AG09309 (cell line): ENCODE results near the gene DOCK7.

ENCODE experiments used
- DNase-seq: peaks from one replicate; pipeline ENCODE4 v3.0.0-alpha.2; 2010; ENCODE audit warnings: low read depth
- H3K4me3 ChIP-seq: 2 replicates; pipeline ENCODE4 v1.5.1; 2011; ENCODE audit warnings: mild to moderate bottlenecking, low read depth, low read length, moderate library complexity; ENCODE audit not compliant: control insufficient read depth
- CTCF ChIP-seq: IDR thresholded peaks from 2 replicates; pipeline ENCODE4 v1.5.1; 2011; ENCODE audit warnings: mild to moderate bottlenecking, low read depth, low read length, inconsistent platforms; ENCODE audit not compliant: insufficient read depth, control insufficient read depth; ENCODE audit errors: missing control alignments

Gene DOCK7

GRCh38 chr1:62516600-62516999, 171.6 kb downstream of the DOCK7 start:
- no peak overlapping the region for H3K4me3 ChIP-seq
- TF ChIP-seq CTCF, result no peak

GRCh38 chr1:62514746-62515423, 173.3 kb downstream of the DOCK7 start:
- no peak overlapping the region for H3K4me3 ChIP-seq
- peak; percentile 7 for DNase-seq
- TF ChIP-seq CTCF, result no peak

More at GRCh38 chr1:62516600-62516999, 171.6 kb downstream of the DOCK7 start:
- no peak for DNase-seq

- no peak for TF ChIP-seq CTCF
- no peak overlapping the region for H3K4me3 ChIP-seq
- DNase-seq, result no peak
Measured at GRCh38 chr1:62513013-62513412, 175.2 kb downstream of the DOCK7 start.

GRCh38 chr1:62509028-62509427, 179.2 kb downstream of the DOCK7 start:
- H3K4me3 ChIP-seq, result no peak overlapping the region
- no peak for TF ChIP-seq CTCF
- no peak for DNase-seq

GRCh38 chr1:62508187-62508758, 179.9 kb downstream of the DOCK7 start:
- TF ChIP-seq CTCF, result peak; percentile 61
- peak; percentile 14 for DNase-seq
- H3K4me3 ChIP-seq, result no peak overlapping the region

GRCh38 chr1:62500210-62500609, 188.0 kb downstream of the DOCK7 start:
- no peak for DNase-seq
- no peak overlapping the region for H3K4me3 ChIP-seq
- TF ChIP-seq CTCF, result no peak
